ENCODE data around the gene FAM20A.
A peak's percentile ranks its signal among the peaks of the same experiment; 100 is the strongest.

DNA sequence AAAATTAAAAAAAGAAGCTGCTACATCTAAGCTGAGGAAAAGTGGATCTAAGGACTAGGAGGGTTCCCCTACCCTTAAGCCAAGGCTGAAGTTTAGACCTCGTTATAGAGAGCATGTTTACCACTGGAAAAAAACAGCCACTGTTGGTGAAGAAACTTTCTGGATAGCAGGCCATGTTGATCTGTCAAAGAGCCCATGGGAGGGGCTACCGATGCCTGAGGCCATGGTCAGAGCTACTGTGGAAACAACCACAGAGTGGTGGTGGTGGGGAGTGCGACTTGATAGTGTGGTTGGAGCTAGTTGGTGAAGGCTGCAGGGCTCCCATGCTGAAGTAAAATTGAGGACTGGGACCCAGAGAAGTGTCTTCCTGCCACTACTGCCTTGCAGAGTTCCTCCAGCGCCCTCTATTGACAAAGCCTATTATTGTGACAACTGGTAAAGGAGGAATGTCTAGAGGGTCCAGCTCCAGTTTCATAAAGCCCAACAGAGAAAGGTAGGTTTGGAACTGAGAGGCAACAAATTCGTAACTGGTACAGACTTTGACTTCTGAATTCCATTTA lies 12.7 kb upstream of the FAM20A start:
- TF ChIP-seq, protein P1, sequence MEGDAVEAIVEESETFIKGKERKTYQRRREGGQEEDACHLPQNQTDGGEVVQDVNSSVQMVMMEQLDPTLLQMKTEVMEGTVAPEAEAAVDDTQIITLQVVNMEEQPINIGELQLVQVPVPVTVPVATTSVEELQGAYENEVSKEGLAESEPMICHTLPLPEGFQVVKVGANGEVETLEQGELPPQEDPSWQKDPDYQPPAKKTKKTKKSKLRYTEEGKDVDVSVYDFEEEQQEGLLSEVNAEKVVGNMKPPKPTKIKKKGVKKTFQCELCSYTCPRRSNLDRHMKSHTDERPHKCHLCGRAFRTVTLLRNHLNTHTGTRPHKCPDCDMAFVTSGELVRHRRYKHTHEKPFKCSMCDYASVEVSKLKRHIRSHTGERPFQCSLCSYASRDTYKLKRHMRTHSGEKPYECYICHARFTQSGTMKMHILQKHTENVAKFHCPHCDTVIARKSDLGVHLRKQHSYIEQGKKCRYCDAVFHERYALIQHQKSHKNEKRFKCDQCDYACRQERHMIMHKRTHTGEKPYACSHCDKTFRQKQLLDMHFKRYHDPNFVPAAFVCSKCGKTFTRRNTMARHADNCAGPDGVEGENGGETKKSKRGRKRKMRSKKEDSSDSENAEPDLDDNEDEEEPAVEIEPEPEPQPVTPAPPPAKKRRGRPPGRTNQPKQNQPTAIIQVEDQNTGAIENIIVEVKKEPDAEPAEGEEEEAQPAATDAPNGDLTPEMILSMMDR (conservative IDR thresholded peaks at IDR 0.05; ENCODE audit: low read length): peak; percentile 93
- TF ChIP-seq EZH2phosphoT487 (IDR thresholded peaks at IDR 0.05; ENCODE audit: borderline replicate concordance): no peak
